Endothelial cell of umbilical vein (primary cell): ENCODE measurements around the gene TMEM151B. TPM values are rescaled to one million over a fixed set of nuclear protein-coding genes. Genes with fewer than 3 reads are reported as not detected.

ENCODE experiments used
- BruUV-seq: library from RNA; stranded (reverse); fragments of 400-500 nt; replicated peaks from 2 replicates; lab custom pipeline; 2021; lab: Mats Ljungman, UMichigan
- CTCF ChIA-PET: fragments of 300-600, 350-600 bp; sonication (Branson Sonifier 250); formaldehyde crosslinking; loops from one replicate; lab custom pipeline; 2021; ENCODE audit warnings: antibody characterized with exemption, inconsistent platforms; lab: Charles Lee
- POLR2A ChIA-PET: fragments of 300-600, 350-600 bp; sonication (Branson Sonifier 250); formaldehyde crosslinking; loops from one replicate; lab custom pipeline; 2021; ENCODE audit warnings: antibody characterized with exemption, inconsistent platforms; lab: Charles Lee
- DNase-seq: peaks from one replicate; pipeline ENCODE4 v3.0.0-alpha.2; 2011; ENCODE audit warnings: low read depth, low spot score
- FAIRE-seq: peaks from 2 replicates; lab custom pipeline; 2011; peaks lifted over from hg19 to GRCh38; lab: Jason Lieb, UNC
- H2AFZ ChIP-seq: 2 replicates; pipeline ENCODE4 v1.6.0; 2012; ENCODE audit warnings: low read depth, low read length, control low read depth, inconsistent platforms
- H3K27ac ChIP-seq: 2 replicates; pipeline ENCODE4 v1.5.1; 2011; ENCODE audit warnings: low read depth, mild to moderate bottlenecking, control low read depth, low read length, moderate library complexity; ENCODE audit not compliant: insufficient read depth
- H3K27me3 ChIP-seq, 2 experiments: 2 replicates each; pipeline versions ENCODE4 v1.6.0 to v1.6.1; 2011; ENCODE audit warnings: low read length in 2 of 2, mixed read lengths in 1 of 2; ENCODE audit not compliant: control insufficient read depth in 2 of 2, insufficient read depth in 2 of 2
- H3K36me3 ChIP-seq, 2 experiments: 2 replicates in 1 of 2; 3 replicates in 1 of 2; pipeline ENCODE4 v1.5.1; 2011; ENCODE audit warnings: low read length in 2 of 2, mild to moderate bottlenecking in 1 of 2, moderate library complexity in 1 of 2; ENCODE audit not compliant: control insufficient read depth in 2 of 2, insufficient read depth in 2 of 2; ENCODE audit errors: extremely low read depth in 1 of 2
- H3K4me1 ChIP-seq: 3 replicates; pipeline ENCODE4 v1.5.1; 2011; ENCODE audit warnings: mild to moderate bottlenecking, low read length; ENCODE audit not compliant: control insufficient read depth, insufficient read depth; ENCODE audit errors: extremely low read depth
- H3K4me2 ChIP-seq: 2 replicates; pipeline ENCODE4 v1.6.1; 2011; ENCODE audit warnings: low read length, control low read depth, mixed read lengths; ENCODE audit not compliant: insufficient read depth
- H3K4me3 ChIP-seq, 3 experiments: fragments of 200-600 bp in 1 of 3; sonication (generic), shearing (Covaris generic) in 1 of 3; replicated peaks in 1 of 3; 2 replicates each; pipeline ENCODE4 v1.5.1; 2011 to 2016; ENCODE audit warnings: control low read depth in 3 of 3, low read length in 3 of 3, mild to moderate bottlenecking in 2 of 3, inconsistent platforms in 1 of 3, low read depth in 1 of 3, moderate library complexity in 1 of 3; ENCODE audit not compliant: insufficient read depth in 1 of 3
- H3K79me2 ChIP-seq: 2 replicates; pipeline ENCODE4 v1.6.0; 2012; ENCODE audit warnings: low read length, inconsistent platforms; ENCODE audit not compliant: control insufficient read depth, insufficient read depth
- H3K9ac ChIP-seq: replicated peaks from 2 replicates; pipeline ENCODE3; 2011; ENCODE audit warnings: low read length, control low read depth; ENCODE audit not compliant: insufficient read depth; ENCODE audit errors: extremely low read depth
- H3K9me1 ChIP-seq: replicated peaks from 3 replicates; pipeline ENCODE4 v1.6.0; 2011; ENCODE audit warnings: mild to moderate bottlenecking, low read length; ENCODE audit not compliant: control insufficient read depth, insufficient read depth; ENCODE audit errors: extremely low read depth
- H3K9me3 ChIP-seq: replicated peaks from 2 replicates; pipeline ENCODE4 v1.5.1; 2012; ENCODE audit warnings: low read length, inconsistent platforms; ENCODE audit not compliant: control insufficient read depth, insufficient read depth
- H4K20me1 ChIP-seq: replicated peaks from 2 replicates; pipeline ENCODE3; 2011; ENCODE audit warnings: mild to moderate bottlenecking, low read length; ENCODE audit not compliant: control insufficient read depth, insufficient read depth; ENCODE audit errors: extremely low read depth
- CTCF ChIP-seq, 2 donors: IDR thresholded peaks; 1 replicate in 1 of 2; 2 replicates in 1 of 2; pipeline ENCODE4 v1.5.1; 2011; ENCODE audit warnings: low read length in 2 of 2, mild to moderate bottlenecking in 2 of 2, moderate library complexity in 2 of 2, control low read depth in 1 of 2, inconsistent platforms in 1 of 2, low read depth in 1 of 2; ENCODE audit not compliant: insufficient read depth in 1 of 2; ENCODE audit errors: extremely low read depth in 1 of 2
- GATA2 ChIP-seq: IDR thresholded peaks from 2 replicates; pipeline ENCODE4 v1.7.0; 2011; ENCODE audit warnings: low read depth, mild to moderate bottlenecking, moderate library complexity, mixed read lengths, low read length; ENCODE audit not compliant: insufficient read length, insufficient read depth
- MYC ChIP-seq: IDR thresholded peaks from one replicate; pipeline ENCODE4 v1.6.1; 2011; ENCODE audit warnings: mild to moderate bottlenecking, low read depth, low read length
- POLR2AphosphoS5 ChIP-seq: IDR thresholded peaks from 2 replicates; pipeline ENCODE4 v1.6.1; 2012; ENCODE audit warnings: low read depth, mild to moderate bottlenecking, control low read depth, low read length, moderate library complexity; ENCODE audit not compliant: insufficient read depth
- dilution Hi-C: fragments of 300-500 bp; cut with MboI; formaldehyde crosslinking; loops from one replicate; pipeline ENCODE4 v1.15.0; 2019; ENCODE audit warnings: low sequenced_read_pairs; ENCODE audit not compliant: extremely low pct_ligation_motif_present
- intact Hi-C: fragments of 100-400 bp; cut with micrococcal nuclease; formaldehyde crosslinking; loops from one replicate; pipeline ENCODE4 v1.10.0; 2022
- polyA plus RNA-seq, 4 experiments: library from polyadenylated mRNA; depleted of rRNA in 3 of 4; stranded (reverse) in 3 of 4; unstranded in 1 of 4; fragments of >200 nt; gene quantifications; 2 replicates each; pipeline versions ENCODE4 v1.2.1 to v1.2.3, GENCODE V29; 2011 to 2012; ENCODE audit warnings: missing spikeins in 1 of 4
- total RNA-seq: library from RNA; stranded (reverse); gene quantifications from 2 replicates; pipeline ENCODE4 v1.2.3, GENCODE V29; 2021

TMEM151B gene
- total and polyA plus RNA-seq, 2 donors (not counting 3 experiments of a cell fraction or from before 2014, with no cell fraction given) = 0.03 to 0.07 TPM

- Histone ChIP-seq H3K36me3 (no peaks in the 10 kb centered on the region), H4K20me1 (no peaks in the 10 kb centered on the region), H3K9ac (peak overlapping the region; percentile 72), H3K9me3 (no peaks in the 10 kb centered on the region), H3K4me2 (peak overlapping the region; percentile 78), H3K4me3 (peak overlapping the region in 1 of 3 experiments; percentile 30), H3K27me3 (no peaks in the 10 kb centered on the region), H3K79me2 (peaks cover 54% of the 10 kb centered on the region), H3K9me1 (no peaks in the 10 kb centered on the region), H3K27ac (peak overlapping the region; percentile 97), H3K4me1 (peaks cover 61% of the 10 kb centered on the region), H2AFZ (no peak overlapping the region)
- dilution Hi-C loops (no loop called here), intact Hi-C loops (loop anchor here (1.0 to 2.0 kb wide), 5 partner anchors 13 to 49 kb away; partner anchors contain the start of gene SLC35B2)
- CTCF ChIA-PET = interaction anchor here (0.5 to 9.2 kb wide), 18 partner anchors 8 to 140 kb away, joined by 3 to 91 read pairs (median 5); partner anchors contain the start of genes HSP90AB1 and SPATS1
- POLR2A ChIA-PET = interaction anchor here (0.6 to 5.3 kb wide), 5 partner anchors 9 to 48 kb away, joined by 3 to 34 read pairs (median 6); partner anchors contain the start of gene HSP90AB1
- DNase-seq (peak; percentile 95), FAIRE-seq (peak; percentile 96)
- no TSS peak for BruUV-seq
- TF ChIP-seq POLR2AphosphoS5 (peak; percentile 92), GATA2 (peak; percentile 24), MYC (no peak), CTCF (IDR thresholded peaks at IDR 0.05; ENCODE audit: extremely low read depth in 1 of 2, insufficient read depth in 1 of 2, low read depth in 1 of 2, low read length in 2 of 2) (peak; percentile 89 to 98)
Measured at GRCh38 chr6:44221291-44221960, 48.8 kb upstream of the TMEM151B start.
